Measurements from ENCODE around the gene GPR61.

The GPR61 gene

DNA sequence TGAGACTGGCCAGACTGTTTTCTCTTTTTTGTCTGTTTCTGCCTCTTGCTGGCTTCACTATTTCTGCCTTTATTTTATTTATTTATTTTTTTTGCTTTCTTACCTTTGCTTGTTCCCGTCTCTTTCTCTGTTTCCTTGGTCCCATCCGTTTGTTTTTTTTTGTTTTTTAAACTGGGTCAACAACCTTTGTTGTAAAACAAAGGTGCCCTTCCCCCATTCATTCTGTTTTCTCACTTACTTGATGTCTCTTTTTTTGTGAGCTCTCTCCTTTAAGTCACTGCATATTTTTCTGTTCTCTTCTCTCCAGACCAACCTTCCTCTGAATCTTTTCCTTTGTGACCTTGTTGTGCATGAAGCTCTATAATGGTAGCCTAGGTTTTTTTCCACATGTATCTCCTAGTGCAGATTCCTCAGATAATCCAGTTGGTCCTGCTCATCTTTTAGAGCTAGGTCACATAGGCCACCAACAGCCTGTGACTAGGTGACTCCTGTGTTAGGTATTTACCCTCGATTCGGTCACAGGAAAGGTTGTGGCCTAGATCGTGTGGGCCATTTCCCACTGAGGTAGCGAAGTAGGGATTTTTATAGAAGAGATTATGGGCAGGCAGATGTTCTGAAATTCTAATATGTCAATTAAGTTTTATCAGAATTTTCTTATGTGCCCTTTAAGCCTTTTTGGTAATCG lies 24.7 kb downstream of the GPR61 start:
- no peak for TF ChIP-seq POLR2AphosphoS5 (IDR thresholded peaks at IDR 0.05; ENCODE audit: borderline replicate concordance, low read depth, low read length)
- TF ChIP-seq FOXP2 (optimal IDR thresholded peaks at IDR 0.05; ENCODE audit: control extremely low read depth, extremely low read length, insufficient read depth): no peak
- no peak for TF ChIP-seq EZH2 (IDR thresholded peaks at IDR 0.05)
- H3K36me3 ChIP-seq (ENCODE audit: insufficient read depth, low read length): no peaks in the 10 kb centered on the region
- no peak overlapping the region for H3K9ac ChIP-seq (ENCODE audit: insufficient read length)
- H3K27ac ChIP-seq: no peak overlapping the region
- DNase-seq (ENCODE audit: low read depth, low spot score): no peak
- H3K9me3 ChIP-seq (ENCODE audit: low read depth, low read length): no peaks in the 10 kb centered on the region
- no peak overlapping the region for H3K4me3 ChIP-seq

DNA sequence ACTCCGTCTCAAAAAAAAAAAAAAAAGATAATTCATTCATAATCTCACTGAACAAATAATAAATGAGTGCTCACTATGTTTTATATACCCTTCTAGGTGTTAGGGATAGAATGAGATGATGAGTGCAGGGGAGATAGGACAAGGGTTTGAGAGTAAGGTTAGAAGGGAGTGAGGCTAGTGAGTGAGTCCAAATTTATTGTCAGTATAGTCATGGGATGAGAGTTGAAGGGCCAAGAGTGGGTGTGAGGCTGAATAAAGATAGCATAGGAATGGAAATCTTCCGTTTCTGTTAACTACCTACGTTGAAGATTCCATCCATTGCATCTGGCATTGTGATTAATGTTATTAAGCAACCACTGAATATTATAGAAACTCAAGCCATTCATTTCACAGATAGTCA lies 25.6 kb downstream of the GPR61 start:
- TF ChIP-seq FOXP2 (optimal IDR thresholded peaks at IDR 0.05; ENCODE audit: control extremely low read depth, extremely low read length, insufficient read depth) (no peak), EZH2 (IDR thresholded peaks at IDR 0.05) (no peak), POLR2AphosphoS5 (IDR thresholded peaks at IDR 0.05; ENCODE audit: borderline replicate concordance, low read depth, low read length) (no peak)
- H3K27ac ChIP-seq: no peak overlapping the region
- no peaks in the 10 kb centered on the region for H3K9me3 ChIP-seq (ENCODE audit: low read depth, low read length)
- H3K4me3 ChIP-seq: no peak overlapping the region
- no peak overlapping the region for H3K9ac ChIP-seq (ENCODE audit: insufficient read length)
- no peaks in the 10 kb centered on the region for H3K36me3 ChIP-seq (ENCODE audit: insufficient read depth, low read length)
- DNase-seq (ENCODE audit: low read depth, low spot score): no peak

DNA sequence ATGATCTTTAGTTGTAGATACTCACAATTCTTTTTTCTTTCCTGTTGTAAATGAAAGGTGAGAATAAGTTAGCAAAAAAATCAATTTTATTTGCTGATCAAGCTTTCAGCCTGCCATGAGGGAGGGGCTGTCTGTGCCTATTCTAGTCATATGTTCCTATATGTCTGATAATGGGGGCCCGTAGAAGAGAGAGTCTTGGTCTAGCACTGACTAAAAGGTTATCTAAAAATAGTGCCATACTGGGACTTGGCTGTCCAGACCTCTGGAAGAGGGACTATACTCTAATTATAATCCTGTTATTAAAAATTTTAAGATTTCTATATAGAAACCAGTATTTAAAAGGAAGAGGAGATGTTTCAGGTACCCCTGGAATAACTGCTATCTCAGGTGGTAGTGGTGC lies 27.3 kb downstream of the GPR61 start:
- no peak for DNase-seq (ENCODE audit: low read depth, low spot score)
- Histone ChIP-seq H3K36me3 (ENCODE audit: insufficient read depth, low read length) (no peaks in the 10 kb centered on the region), H3K27ac (no peak overlapping the region), H3K9me3 (ENCODE audit: low read depth, low read length) (no peaks in the 10 kb centered on the region), H3K9ac (ENCODE audit: insufficient read length) (no peak overlapping the region), H3K4me3 (no peak overlapping the region)
- TF ChIP-seq FOXP2 (optimal IDR thresholded peaks at IDR 0.05; ENCODE audit: control extremely low read depth, extremely low read length, insufficient read depth): no peak
- no peak for TF ChIP-seq EZH2 (IDR thresholded peaks at IDR 0.05)
- TF ChIP-seq POLR2AphosphoS5 (IDR thresholded peaks at IDR 0.05; ENCODE audit: borderline replicate concordance, low read depth, low read length): no peak

DNA sequence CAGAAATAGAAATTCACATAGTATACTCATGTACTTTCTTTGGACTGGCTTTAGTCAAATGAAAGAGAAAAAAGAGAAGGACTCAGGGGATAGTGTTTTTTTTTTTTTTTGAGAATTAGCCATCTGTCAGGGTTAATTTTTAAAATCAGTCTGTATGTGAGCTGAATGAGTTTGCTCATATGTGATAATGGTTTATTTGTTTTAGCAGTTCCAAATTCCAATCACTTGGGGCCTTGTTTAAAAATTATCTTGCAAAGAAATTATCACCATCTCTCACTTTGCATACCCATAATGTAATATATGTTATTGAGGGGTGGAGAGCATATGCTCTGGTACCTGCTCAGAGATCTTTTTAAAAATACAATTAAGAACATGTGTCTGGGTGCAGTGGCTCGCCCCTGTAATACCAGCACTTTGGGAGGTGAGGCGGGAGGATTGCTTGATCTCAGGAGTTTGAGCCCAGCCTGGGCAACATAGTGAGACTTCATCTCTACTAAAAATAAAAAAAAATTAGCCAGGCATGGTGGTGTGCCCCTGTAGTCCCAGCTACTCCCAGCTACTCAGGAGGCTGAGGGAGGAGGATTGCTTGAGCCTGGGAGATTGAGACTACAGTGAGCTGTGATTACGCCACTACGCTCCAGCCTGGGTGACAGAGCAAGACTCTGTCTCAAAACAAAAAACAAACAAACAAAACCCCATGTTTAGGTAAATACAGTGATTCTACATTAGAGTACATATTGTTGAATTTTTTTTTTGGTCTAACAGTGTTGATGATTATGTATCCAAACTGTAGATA lies 28.4 kb downstream of the GPR61 start:
- Histone ChIP-seq H3K4me3 (no peak overlapping the region), H3K9me3 (ENCODE audit: low read depth, low read length) (no peaks in the 10 kb centered on the region), H3K9ac (ENCODE audit: insufficient read length) (no peak overlapping the region), H3K36me3 (ENCODE audit: insufficient read depth, low read length) (no peaks in the 10 kb centered on the region), H3K27ac (no peak overlapping the region)
- no peak for DNase-seq (ENCODE audit: low read depth, low spot score)
- TF ChIP-seq POLR2AphosphoS5 (IDR thresholded peaks at IDR 0.05; ENCODE audit: borderline replicate concordance, low read depth, low read length) (no peak), FOXP2 (optimal IDR thresholded peaks at IDR 0.05; ENCODE audit: control extremely low read depth, extremely low read length, insufficient read depth) (no peak), EZH2 (IDR thresholded peaks at IDR 0.05) (no peak)

DNA sequence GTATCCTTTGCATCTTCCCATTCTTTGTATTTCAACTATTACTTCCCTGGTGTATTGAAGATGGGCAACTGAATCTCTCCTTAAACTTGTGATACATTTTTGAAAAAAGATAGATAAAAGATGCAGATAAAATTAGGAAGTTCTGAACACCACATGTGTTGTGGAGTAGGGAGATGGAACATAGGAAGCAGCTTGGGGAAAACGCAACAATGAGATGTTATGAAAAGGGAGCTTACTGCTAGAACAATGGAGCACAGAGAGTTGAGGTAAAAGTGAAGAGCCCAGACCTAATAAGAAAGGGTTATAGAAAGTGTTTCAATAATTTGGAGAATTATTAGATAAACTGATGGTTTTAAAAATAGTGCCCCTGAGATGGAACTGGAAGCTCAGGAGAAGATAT lies 29.7 kb downstream of the GPR61 start:
- Histone ChIP-seq H3K27ac (no peak overlapping the region), H3K9ac (ENCODE audit: insufficient read length) (no peak overlapping the region), H3K9me3 (ENCODE audit: low read depth, low read length) (no peaks in the 10 kb centered on the region), H3K4me3 (no peak overlapping the region), H3K36me3 (ENCODE audit: insufficient read depth, low read length) (no peaks in the 10 kb centered on the region)
- no peak for DNase-seq (ENCODE audit: low read depth, low spot score)
- no peak for TF ChIP-seq EZH2 (IDR thresholded peaks at IDR 0.05)

DNA sequence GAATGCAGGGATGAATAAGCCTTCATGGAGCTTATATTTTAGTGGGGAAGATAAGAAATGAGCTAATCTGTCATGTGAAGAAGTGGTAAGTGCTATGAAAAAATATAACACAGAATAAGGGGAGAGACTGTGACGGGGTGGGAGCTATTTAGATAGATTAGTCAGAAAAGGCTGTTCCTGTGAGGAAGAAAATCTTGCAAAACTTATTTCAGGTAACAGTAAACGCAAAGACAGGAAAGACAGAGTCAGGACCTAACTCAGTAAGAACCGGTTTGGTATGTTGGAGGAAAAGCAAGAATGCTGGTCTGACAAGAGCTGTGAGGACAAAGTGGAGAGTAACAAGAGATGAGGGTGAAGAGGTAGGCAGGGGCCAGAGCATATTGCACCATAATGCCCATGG lies 30.7 kb downstream of the GPR61 start:
- no peaks in the 10 kb centered on the region for H3K9me3 ChIP-seq (ENCODE audit: low read depth, low read length)
- no peak overlapping the region for H3K4me3 ChIP-seq
- H3K36me3 ChIP-seq (ENCODE audit: insufficient read depth, low read length): no peaks in the 10 kb centered on the region
- no peak overlapping the region for H3K9ac ChIP-seq (ENCODE audit: insufficient read length)
- DNase-seq (ENCODE audit: low read depth, low spot score): no peak
- no peak overlapping the region for H3K27ac ChIP-seq
- TF ChIP-seq POLR2AphosphoS5 (IDR thresholded peaks at IDR 0.05; ENCODE audit: borderline replicate concordance, low read depth, low read length) (no peak), EZH2 (IDR thresholded peaks at IDR 0.05) (no peak), FOXP2 (optimal IDR thresholded peaks at IDR 0.05; ENCODE audit: control extremely low read depth, extremely low read length, insufficient read depth) (no peak)

DNA sequence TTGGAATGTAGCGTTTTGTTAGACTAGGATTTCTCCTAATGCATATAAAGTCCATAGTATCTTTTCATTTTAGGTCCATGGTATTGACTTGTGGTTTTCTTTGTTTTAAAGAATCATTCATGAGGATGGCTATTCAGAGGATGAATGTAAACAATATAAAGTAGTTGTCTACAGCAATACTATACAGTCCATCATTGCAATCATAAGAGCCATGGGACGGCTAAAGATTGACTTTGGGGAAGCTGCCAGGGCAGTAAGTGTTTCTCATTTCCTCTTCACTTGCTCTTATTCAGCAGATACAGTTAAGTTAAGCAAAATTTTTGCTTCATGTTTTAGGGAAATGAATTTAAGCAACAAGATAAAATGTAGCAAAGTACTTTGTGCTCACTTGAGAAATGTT lies 34.1 kb downstream of the GPR61 start:
- H3K4me3 ChIP-seq: no peak overlapping the region
- DNase-seq (ENCODE audit: low read depth, low spot score): no peak
- peak overlapping the region; percentile 32; the same call in 1 of the 2 replicates for H3K27ac ChIP-seq
- H3K36me3 ChIP-seq (ENCODE audit: insufficient read depth, low read length): peaks cover 13% of the 10 kb centered on the region
- no peaks in the 10 kb centered on the region for H3K9me3 ChIP-seq (ENCODE audit: low read depth, low read length)
- TF ChIP-seq EZH2 (IDR thresholded peaks at IDR 0.05) (no peak), POLR2AphosphoS5 (IDR thresholded peaks at IDR 0.05; ENCODE audit: borderline replicate concordance, low read depth, low read length) (no peak), FOXP2 (optimal IDR thresholded peaks at IDR 0.05; ENCODE audit: control extremely low read depth, extremely low read length, insufficient read depth) (no peak)
- no peak overlapping the region for H3K9ac ChIP-seq (ENCODE audit: insufficient read length)

DNA sequence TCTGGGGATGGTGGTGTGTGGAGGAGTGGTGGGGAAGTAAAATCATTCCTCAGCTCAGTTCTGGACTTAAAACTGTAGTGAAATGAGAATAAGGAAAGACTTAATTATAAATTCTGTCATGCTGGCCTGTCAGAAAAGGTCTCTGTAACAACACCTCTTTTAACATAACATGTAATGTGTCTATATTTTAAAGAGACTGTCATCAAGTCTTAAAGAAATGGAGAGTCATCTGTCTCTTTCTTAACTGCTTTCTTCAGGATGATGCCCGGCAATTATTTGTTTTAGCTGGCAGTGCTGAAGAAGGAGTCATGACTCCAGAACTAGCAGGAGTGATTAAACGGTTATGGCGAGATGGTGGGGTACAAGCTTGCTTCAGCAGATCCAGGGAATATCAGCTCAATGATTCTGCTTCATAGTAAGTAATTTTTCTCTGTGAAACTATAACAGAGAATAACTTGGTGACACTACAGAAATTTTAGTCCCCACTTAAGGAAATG lies 39.3 kb downstream of the GPR61 start:
- no peak for TF ChIP-seq EZH2 (IDR thresholded peaks at IDR 0.05)
- TF ChIP-seq POLR2AphosphoS5 (IDR thresholded peaks at IDR 0.05; ENCODE audit: borderline replicate concordance, low read depth, low read length): no peak
- TF ChIP-seq FOXP2 (optimal IDR thresholded peaks at IDR 0.05; ENCODE audit: control extremely low read depth, extremely low read length, insufficient read depth): no peak
- DNase-seq (ENCODE audit: low read depth, low spot score): no peak
- Histone ChIP-seq H3K27ac (peak overlapping the region; percentile 72), H3K9ac (ENCODE audit: insufficient read length) (no peak overlapping the region), H3K36me3 (ENCODE audit: insufficient read depth, low read length) (peaks cover 49% of the 10 kb centered on the region), H3K4me3 (no peak overlapping the region), H3K9me3 (ENCODE audit: low read depth, low read length) (no peaks in the 10 kb centered on the region)

Measured in SK-N-MC (cell line).